Keratinocyte (primary cell): ENCODE measurements around the gene RANBP9. TPM values are rescaled to one million over a fixed set of nuclear protein-coding genes. Genes with fewer than 3 reads are reported as not detected.

Source experiments
- DNase-seq: peaks from one replicate; pipeline ENCODE4 v3.0.0-alpha.2; 2011; ENCODE audit warnings: low read depth, missing footprints, low spot score
- FAIRE-seq: peaks from 2 replicates; lab custom pipeline; 2011; peaks lifted over from hg19 to GRCh38; lab: Jason Lieb, UNC
- H2AFZ ChIP-seq: 2 replicates; pipeline ENCODE4 v1.6.0; 2012; ENCODE audit warnings: low read length, control low read depth, inconsistent platforms; ENCODE audit not compliant: control insufficient read depth
- H3K27ac ChIP-seq: 2 replicates; pipeline ENCODE4 v1.5.1; 2011; ENCODE audit warnings: low read length; ENCODE audit not compliant: control insufficient read depth, insufficient read depth
- H3K27me3 ChIP-seq: 3 replicates; pipeline ENCODE4 v1.6.0; 2011; ENCODE audit warnings: low read length; ENCODE audit not compliant: control insufficient read depth, insufficient read depth; ENCODE audit errors: extremely low read depth
- H3K36me3 ChIP-seq, 2 experiments: 2 replicates in 1 of 2; 3 replicates in 1 of 2; pipeline ENCODE4 v1.5.1; 2011; ENCODE audit warnings: low read length in 2 of 2, mild to moderate bottlenecking in 1 of 2; ENCODE audit not compliant: control insufficient read depth in 2 of 2, insufficient read depth in 2 of 2; ENCODE audit errors: extremely low read depth in 1 of 2
- H3K4me1 ChIP-seq: 3 replicates; pipeline ENCODE4 v1.5.1; 2011; ENCODE audit warnings: low read length; ENCODE audit not compliant: control insufficient read depth, insufficient read depth; ENCODE audit errors: extremely low read depth
- H3K4me2 ChIP-seq: 3 replicates; pipeline ENCODE4 v1.6.0; 2011; ENCODE audit warnings: low read depth, low read length; ENCODE audit not compliant: control insufficient read depth, insufficient read depth; ENCODE audit errors: extremely low read depth
- H3K4me3 ChIP-seq, 3 experiments: fragments of 200-600 bp in 1 of 3; sonication (generic) in 1 of 3; 2 replicates in 2 of 3; 3 replicates in 1 of 3; pipeline ENCODE4 v1.5.1; 2011 to 2016; ENCODE audit warnings: low read length in 3 of 3, mild to moderate bottlenecking in 3 of 3, control low read depth in 2 of 3, inconsistent platforms in 1 of 3, low read depth in 1 of 3, mixed read lengths in 1 of 3, mixed run types in 1 of 3, moderate library complexity in 1 of 3; ENCODE audit not compliant: control insufficient read depth in 2 of 3, insufficient read depth in 2 of 3; ENCODE audit errors: extremely low read depth in 1 of 3
- H3K79me2 ChIP-seq: 2 replicates; pipeline ENCODE4 v1.6.0; 2012; ENCODE audit warnings: low read length; ENCODE audit not compliant: control insufficient read depth, insufficient read depth
- H3K9ac ChIP-seq: 3 replicates; pipeline ENCODE4 v1.6.0; 2011; ENCODE audit warnings: low read length; ENCODE audit not compliant: control insufficient read depth, insufficient read depth; ENCODE audit errors: extremely low read depth
- H3K9me1 ChIP-seq: 3 replicates; pipeline ENCODE4 v1.6.0; 2011; ENCODE audit warnings: low read length; ENCODE audit not compliant: control insufficient read depth, insufficient read depth; ENCODE audit errors: extremely low read depth
- H3K9me3 ChIP-seq: 2 replicates; pipeline ENCODE4 v1.5.1; 2012; ENCODE audit warnings: low read depth, low read length; ENCODE audit not compliant: control insufficient read depth
- H4K20me1 ChIP-seq: 3 replicates; pipeline ENCODE4 v1.6.0; 2011; ENCODE audit warnings: low read length; ENCODE audit not compliant: control insufficient read depth, insufficient read depth; ENCODE audit errors: extremely low read depth
- CTCF ChIP-seq, 3 experiments: IDR thresholded peaks in 1 of 3; conservative IDR thresholded peaks in 1 of 3; optimal IDR thresholded peaks in 1 of 3; 2 replicates in 2 of 3; 3 replicates in 1 of 3; pipeline versions ENCODE3 to v1.5.1; 2011; ENCODE audit warnings: low read length in 3 of 3, mild to moderate bottlenecking in 3 of 3, moderate library complexity in 2 of 3, control low read depth in 1 of 3, inconsistent platforms in 1 of 3; ENCODE audit not compliant: insufficient read depth in 2 of 3; ENCODE audit errors: extremely low read depth in 1 of 3
- EZH2 ChIP-seq: IDR thresholded peaks from one replicate; pipeline ENCODE4 v1.6.1; 2012; ENCODE audit warnings: inconsistent platforms, mild to moderate bottlenecking, low read length, moderate library complexity
- dilution Hi-C: fragments of 300-500 bp; cut with MboI; formaldehyde crosslinking; loops from one replicate; pipeline ENCODE4 v1.7.0; 2020; ENCODE audit warnings: low sequenced_read_pairs; ENCODE audit not compliant: extremely low pct_ligation_motif_present
- polyA plus RNA-seq, 5 experiments: library from polyadenylated mRNA; depleted of rRNA in 3 of 5; stranded (reverse) in 3 of 5; stranded (forward) in 1 of 5; unstranded in 1 of 5; fragments of >200 nt; gene quantifications; 1 replicate in 1 of 5; 2 replicates in 3 of 5; 3 replicates in 1 of 5; pipeline versions ENCODE4 v1.2.1 to v1.2.3, GENCODE V29; 2011 to 2012; ENCODE audit warnings: missing spikeins in 2 of 5, low read depth in 1 of 5, low replicate concordance in 1 of 5

The RANBP9 gene
- polyA plus RNA-seq, 1 donor (not counting 4 experiments of a cell fraction or from before 2014, with no cell fraction given), result 36.7 TPM

GRCh38 chr6:13673368-13673767 is 38.3 kb downstream of the RANBP9 start:
- Histone ChIP-seq H4K20me1 (no peaks in the 10 kb centered on the region), H3K27ac (no peak overlapping the region), H3K4me1 (no peaks in the 10 kb centered on the region), H3K9me1 (no peaks in the 10 kb centered on the region), H3K4me3 (no peak overlapping the region), H3K79me2 (peaks cover 81% of the 10 kb centered on the region), H3K9ac (no peak overlapping the region), H3K9me3 (no peaks in the 10 kb centered on the region), H3K27me3 (no peaks in the 10 kb centered on the region), H2AFZ (no peak overlapping the region), H3K4me2 (no peak overlapping the region), H3K36me3 (no peaks in the 10 kb centered on the region)
- dilution Hi-C loops, result no loop called here
- FAIRE-seq (no peak), DNase-seq (no peak)
- TF ChIP-seq CTCF (optimal IDR thresholded peaks at IDR 0.05 in 1 of 3, IDR thresholded peaks at IDR 0.05 in 1 of 3, conservative IDR thresholded peaks at IDR 0.05 in 1 of 3; ENCODE audit: extremely low read depth in 1 of 3, insufficient read depth in 2 of 3, low read length in 3 of 3) (no peak), EZH2 (no peak)

GRCh38 chr6:13672904-13673303 is 38.7 kb downstream of the RANBP9 start:
- H3K4me1 ChIP-seq, result peaks cover 3% of the 10 kb centered on the region
- peaks cover 79% of the 10 kb centered on the region for H3K79me2 ChIP-seq
- FAIRE-seq (no peak), DNase-seq (no peak)
- H3K36me3 ChIP-seq, result no peaks in the 10 kb centered on the region
- H3K4me2 ChIP-seq, result no peak overlapping the region
- H3K9ac ChIP-seq, result no peak overlapping the region
- H3K9me1 ChIP-seq, result no peaks in the 10 kb centered on the region
- H4K20me1 ChIP-seq, result no peaks in the 10 kb centered on the region
- no peaks in the 10 kb centered on the region for H3K9me3 ChIP-seq
- TF ChIP-seq CTCF (optimal IDR thresholded peaks at IDR 0.05 in 1 of 3, IDR thresholded peaks at IDR 0.05 in 1 of 3, conservative IDR thresholded peaks at IDR 0.05 in 1 of 3; ENCODE audit: extremely low read depth in 1 of 3, insufficient read depth in 2 of 3, low read length in 3 of 3) (no peak), EZH2 (no peak)
- dilution Hi-C loops, result no loop called here
- H3K27me3 ChIP-seq, result no peaks in the 10 kb centered on the region
- no peak overlapping the region for H3K27ac ChIP-seq
- no peak overlapping the region for H3K4me3 ChIP-seq
- no peak overlapping the region for H2AFZ ChIP-seq
